HepG2 (cell line): ENCODE measurements around the gene P4HB. TPM values are rescaled to one million over a fixed set of nuclear protein-coding genes. Genes with fewer than 3 reads are reported as not detected.

ENCODE experiments used
- ARID5B ChIP-seq: IDR thresholded peaks from 2 replicates; pipeline ENCODE4 v1.4.0; 2020; ENCODE audit warnings: mild to moderate bottlenecking, missing genetic modification reagents
- CHCHD3 ChIP-seq: sonication (generic); formaldehyde crosslinking; IDR thresholded peaks from 2 replicates; pipeline ENCODE4 v1.8.0; 2022; ENCODE audit warnings: mild to moderate bottlenecking, missing genetic modification reagents, moderate library complexity
- CTCF ChIP-seq: sonication (generic); formaldehyde crosslinking; IDR thresholded peaks from 2 replicates; pipeline ENCODE4 v1.5.0; 2020; ENCODE audit warnings: mild to moderate bottlenecking, missing genetic modification reagents, moderate library complexity
- DBP ChIP-seq: sonication (generic); formaldehyde crosslinking; IDR thresholded peaks from 2 replicates; pipeline ENCODE4 v1.4.0; 2020; ENCODE audit warnings: missing genetic modification reagents; ENCODE audit errors: not compliant biosample characterization
- DDIT3 ChIP-seq: sonication (generic); formaldehyde crosslinking; IDR thresholded peaks from 2 replicates; pipeline ENCODE4 v1.4.0; 2020; ENCODE audit warnings: mild to moderate bottlenecking, missing genetic modification reagents
- DRAP1 ChIP-seq: IDR thresholded peaks from 2 replicates; pipeline ENCODE4 v1.6.1; 2016; ENCODE audit warnings: missing genetic modification reagents, missing compliant biosample characterization
- FOXJ3 ChIP-seq: sonication (generic); formaldehyde crosslinking; IDR thresholded peaks from 2 replicates; pipeline ENCODE4 v1.4.0; 2020; ENCODE audit warnings: missing genetic modification reagents, mild to moderate bottlenecking, borderline replicate concordance
- GLI4 ChIP-seq: sonication (generic); formaldehyde crosslinking; IDR thresholded peaks from 2 replicates; pipeline ENCODE4 v1.5.1; 2020; ENCODE audit warnings: missing genetic modification reagents, mild to moderate bottlenecking, moderate library complexity, borderline replicate concordance
- KAT8 ChIP-seq: IDR thresholded peaks from 2 replicates; pipeline ENCODE4 v1.6.1; 2016; ENCODE audit warnings: missing genetic modification reagents, missing compliant biosample characterization
- PHF8 ChIP-seq: sonication (generic); formaldehyde crosslinking; IDR thresholded peaks from 2 replicates; pipeline ENCODE4 v1.5.0; 2020; ENCODE audit warnings: missing genetic modification reagents
- POLR2AphosphoS5 ChIP-seq: IDR thresholded peaks from 2 replicates; pipeline ENCODE4 v1.6.1; 2012; ENCODE audit warnings: low read depth, low read length
- SIN3B ChIP-seq: fragments of 150-350 bp; IDR thresholded peaks from 2 replicates; pipeline ENCODE4 v1.6.1; 2014; ENCODE audit warnings: low read length
- SRF ChIP-seq: IDR thresholded peaks from 2 replicates; pipeline ENCODE4 v1.6.1; 2011; ENCODE audit warnings: mild to moderate bottlenecking, low read depth, low read length, moderate library complexity
- ZC3H4 ChIP-seq: sonication (generic); formaldehyde crosslinking; IDR thresholded peaks from 2 replicates; pipeline ENCODE4 v1.4.0; 2020; ENCODE audit warnings: missing genetic modification reagents, borderline replicate concordance
- ZNF275 ChIP-seq: sonication (generic); formaldehyde crosslinking; IDR thresholded peaks from 2 replicates; pipeline ENCODE4 v1.8.0; 2022; ENCODE audit warnings: missing genetic modification reagents, mild to moderate bottlenecking, inconsistent platforms, borderline replicate concordance
- ZNF552 ChIP-seq: sonication (generic); formaldehyde crosslinking; IDR thresholded peaks from 2 replicates; pipeline ENCODE4 v1.9.0; 2022; ENCODE audit warnings: missing genetic modification reagents, mild to moderate bottlenecking, borderline replicate concordance
- ZNF777 ChIP-seq: sonication (generic); formaldehyde crosslinking; IDR thresholded peaks from 2 replicates; pipeline ENCODE4 v1.4.0; 2020; ENCODE audit warnings: missing genetic modification reagents
- polyA plus RNA-seq, 8 experiments: library from polyadenylated mRNA; depleted of rRNA in 3 of 8; stranded (reverse) in 7 of 8; unstranded in 1 of 8; fragments of >200 nt; fragmentation: Illumina TruSeq in 4 of 8; extraction: Trizol in 4 of 8; gene quantifications; 2 replicates each; pipeline versions ENCODE4 v1.2.1 to v1.2.3, GENCODE V29; 2011 to 2016; ENCODE audit warnings: low read depth in 4 of 8, missing spikeins in 1 of 8, mixed read lengths in 1 of 8; ENCODE audit not compliant: insufficient read depth in 1 of 8
- total RNA-seq, 5 experiments: library from RNA; depleted of rRNA; stranded (reverse); fragments of >200 nt; fragmentation: Illumina TruSeq; extraction: Trizol; gene quantifications; 2 replicates each; pipeline ENCODE4 v1.2.3, GENCODE V29; 2016; ENCODE audit warnings: low read depth in 1 of 5

Gene P4HB
- total and polyA plus RNA-seq, 2 of the 13 experiments (the other 11 are each of a cell fraction or from before 2014, with no cell fraction given): 185 to 782 TPM

- TF ChIP-seq SRF: no peak
- TF ChIP-seq CHCHD3 (CRISPR knock-in tag): peak; percentile 33; the same call in 1 of the 2 replicates
- TF ChIP-seq DBP (CRISPR knock-in tag): no peak
- TF ChIP-seq ZNF777 (CRISPR knock-in tag): no peak
- no peak for TF ChIP-seq GLI4 (CRISPR knock-in tag)
- no peak; the same call in 1 of the 2 replicates for TF ChIP-seq PHF8
- no peak for TF ChIP-seq KAT8 (CRISPR knock-in tag)
- no peak for TF ChIP-seq SIN3B
- TF ChIP-seq CTCF (CRISPR knock-in tag): peak; percentile 88
- TF ChIP-seq FOXJ3 (CRISPR knock-in tag): peak; percentile 52; the same call in 1 of the 2 replicates
- no peak; the same call in 1 of the 2 replicates for TF ChIP-seq POLR2AphosphoS5
- TF ChIP-seq ZNF275 (CRISPR knock-in tag): 0 out of 2 replicates have a peak, but pooled peaks have one; percentile 37
- TF ChIP-seq ZC3H4 (CRISPR knock-in tag): no peak
- no peak for TF ChIP-seq ARID5B (CRISPR knock-in tag)
- TF ChIP-seq ZNF552 (CRISPR knock-in tag): no peak; the same call in 1 of the 2 replicates
- TF ChIP-seq DDIT3 (CRISPR knock-in tag): no peak
- no peak for TF ChIP-seq DRAP1 (CRISPR knock-in tag)
Observed at GRCh38 chr17:81869221-81870130, 9.1 kb upstream of the P4HB start (continued).
